Measurements from ENCODE around the gene CCDC15.

DNA sequence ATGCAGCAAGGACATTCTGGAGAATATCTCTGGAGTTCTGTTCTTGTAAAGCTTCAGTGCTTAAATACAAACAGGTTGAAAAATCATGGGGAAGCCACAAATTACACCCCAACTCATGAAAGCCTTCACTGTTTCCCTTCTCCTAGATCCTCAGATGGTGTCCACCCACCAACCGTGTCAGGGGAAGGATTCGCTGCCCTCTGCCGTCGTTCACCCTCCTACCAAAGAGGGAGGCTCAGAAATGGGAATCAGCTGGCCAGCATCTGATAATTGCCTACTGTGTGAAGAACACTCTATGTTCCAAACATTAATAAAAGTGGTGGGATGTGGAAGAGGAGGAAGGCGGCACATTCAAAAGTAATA, 10.8 kb upstream of the CCDC15 start:
- TF ChIP-seq POLR2A (IDR thresholded peaks at IDR 0.05) (no peak), POLR2AphosphoS5 (IDR thresholded peaks at IDR 0.05) (no peak)
- TF ChIP-seq, protein P1, sequence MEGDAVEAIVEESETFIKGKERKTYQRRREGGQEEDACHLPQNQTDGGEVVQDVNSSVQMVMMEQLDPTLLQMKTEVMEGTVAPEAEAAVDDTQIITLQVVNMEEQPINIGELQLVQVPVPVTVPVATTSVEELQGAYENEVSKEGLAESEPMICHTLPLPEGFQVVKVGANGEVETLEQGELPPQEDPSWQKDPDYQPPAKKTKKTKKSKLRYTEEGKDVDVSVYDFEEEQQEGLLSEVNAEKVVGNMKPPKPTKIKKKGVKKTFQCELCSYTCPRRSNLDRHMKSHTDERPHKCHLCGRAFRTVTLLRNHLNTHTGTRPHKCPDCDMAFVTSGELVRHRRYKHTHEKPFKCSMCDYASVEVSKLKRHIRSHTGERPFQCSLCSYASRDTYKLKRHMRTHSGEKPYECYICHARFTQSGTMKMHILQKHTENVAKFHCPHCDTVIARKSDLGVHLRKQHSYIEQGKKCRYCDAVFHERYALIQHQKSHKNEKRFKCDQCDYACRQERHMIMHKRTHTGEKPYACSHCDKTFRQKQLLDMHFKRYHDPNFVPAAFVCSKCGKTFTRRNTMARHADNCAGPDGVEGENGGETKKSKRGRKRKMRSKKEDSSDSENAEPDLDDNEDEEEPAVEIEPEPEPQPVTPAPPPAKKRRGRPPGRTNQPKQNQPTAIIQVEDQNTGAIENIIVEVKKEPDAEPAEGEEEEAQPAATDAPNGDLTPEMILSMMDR (IDR thresholded peaks at IDR 0.05), result no peak

All from suprapubic skin (tissue), 4 donors.